ENCODE measurements around the gene TTC23L.

TTC23L gene

GRCh38 chr5:34926318-34926888 lies 87.4 kb downstream of the TTC23L start:
- no peak for DNase-seq

GRCh38 chr5:34927785-34928184 lies 88.8 kb downstream of the TTC23L start:
- DNase-seq = no peak

- no peak for DNase-seq
Measured at GRCh38 chr5:34928267-34928666, 89.3 kb downstream of the TTC23L start.

GRCh38 chr5:34929134-34929719 lies 90.3 kb downstream of the TTC23L start, which contains the start of gene DNAJC21:
DNAJC21 (plus strand) TSS chr5:34929559; CDS start chr5:34929820, 261 bp downstream.
- DNase-seq = peak; percentile 95

- DNase-seq = peak; percentile 72
Measured at GRCh38 chr5:34929720-34930461, 90.9 kb downstream of the TTC23L start.

GRCh38 chr5:34930462-34930844 lies 91.5 kb downstream of the TTC23L start:
- DNase-seq = no peak

GRCh38 chr5:34930870-34931269 lies 91.9 kb downstream of the TTC23L start:
- no peak for DNase-seq

GRCh38 chr5:34932947-34933346 lies 94.0 kb downstream of the TTC23L start:
- DNase-seq = no peak

GRCh38 chr5:34941936-34942335 lies 103.0 kb downstream of the TTC23L start:
- no peak for DNase-seq

- DNase-seq = no peak
Measured at GRCh38 chr5:34944044-34944443, 105.1 kb downstream of the TTC23L start.

- no peak for DNase-seq
Measured at GRCh38 chr5:34944460-34945047, 105.6 kb downstream of the TTC23L start.

All from kidney glomerular epithelial cell (primary cell).